Caco-2 (cell line): ENCODE results near the gene TINAGL1. TPM values are rescaled to one million over a fixed set of nuclear protein-coding genes. Genes with fewer than 3 reads are reported as not detected.

ENCODE experiments used
- BruUV-seq: library from RNA; stranded (reverse); fragments of 400-500 nt; replicated peaks from 2 replicates; lab custom pipeline; 2021; lab: Mats Ljungman, UMichigan
- CTCF ChIA-PET: fragments of 300-600 bp; sonication (Branson Sonifier 250); formaldehyde crosslinking; loops from one replicate; lab custom pipeline; 2022; ENCODE audit warnings: antibody characterized with exemption; lab: Charles Lee
- POLR2A ChIA-PET: fragments of 300-600 bp; sonication (Branson Sonifier 250); formaldehyde crosslinking; loops from one replicate; lab custom pipeline; 2022; ENCODE audit warnings: antibody characterized with exemption; lab: Charles Lee
- DNase-seq, 2 experiments: peaks; one replicate each; pipeline versions ENCODE4 v3.0.0 to v3.0.0-alpha.2; 2020 to 2022
- H3K27me3 ChIP-seq: replicated peaks from 2 replicates; pipeline ENCODE4 v1.6.0; 2011; ENCODE audit warnings: low read length; ENCODE audit not compliant: control insufficient read depth, insufficient read depth
- H3K36me3 ChIP-seq: 2 replicates; pipeline ENCODE4 v1.5.1; 2011; ENCODE audit warnings: low read length; ENCODE audit not compliant: control insufficient read depth, insufficient read depth
- H3K4me1 ChIP-seq: fragments of 250-450 bp; sonication (Bioruptor Pico); 2 replicates; pipeline ENCODE4 v1.5.1; 2020; ENCODE audit warnings: mild to moderate bottlenecking
- H3K4me3 ChIP-seq: 2 replicates; pipeline ENCODE4 v1.5.1; 2011; ENCODE audit warnings: low read depth, mild to moderate bottlenecking, control low read depth, low read length
- H3K9me3 ChIP-seq: fragments of 250-450 bp; sonication (Bioruptor Pico); 2 replicates; pipeline ENCODE4 v1.5.1; 2020; ENCODE audit warnings: mild to moderate bottlenecking, moderate library complexity
- H3K27ac Mint-ChIP-seq: one replicate; pipeline ENCODE4 v1.8.0; 2022; ENCODE audit warnings: mixed read lengths; ENCODE audit not compliant: unreplicated experiment
- H3K27me3 Mint-ChIP-seq: one replicate; pipeline ENCODE4 v1.8.0; 2022; ENCODE audit warnings: mixed read lengths; ENCODE audit not compliant: insufficient read depth, unreplicated experiment
- H3K36me3 Mint-ChIP-seq: one replicate; pipeline ENCODE4 v1.8.0; 2022; ENCODE audit warnings: mild to moderate bottlenecking, mixed read lengths; ENCODE audit not compliant: insufficient read depth, unreplicated experiment
- H3K4me1 Mint-ChIP-seq: one replicate; pipeline ENCODE4 v1.8.0; 2022; ENCODE audit warnings: low read depth, mixed read lengths; ENCODE audit not compliant: unreplicated experiment
- H3K4me3 Mint-ChIP-seq: one replicate; pipeline ENCODE4 v1.8.0; 2022; ENCODE audit warnings: mild to moderate bottlenecking, moderate library complexity, mixed read lengths; ENCODE audit not compliant: unreplicated experiment
- H3K9me3 Mint-ChIP-seq: one replicate; pipeline ENCODE4 v1.8.0; 2022; ENCODE audit warnings: mixed read lengths; ENCODE audit not compliant: unreplicated experiment
- CTCF ChIP-seq, 2 experiments: fragments of 200-600 bp in 1 of 2; IDR thresholded peaks; 1 replicate in 1 of 2; 2 replicates in 1 of 2; pipeline versions ENCODE4 v1.5.1 to v1.8.0; 2011 to 2022; ENCODE audit warnings: antibody characterized with exemption in 1 of 2, control low read depth in 1 of 2, inconsistent platforms in 1 of 2, low read depth in 1 of 2, low read length in 1 of 2, mild to moderate bottlenecking in 1 of 2, moderate library complexity in 1 of 2; ENCODE audit not compliant: insufficient read depth in 1 of 2, severe bottlenecking in 1 of 2, unreplicated experiment in 1 of 2
- intact Hi-C: fragments of 100-400 bp; cut with micrococcal nuclease; formaldehyde crosslinking; loops from one replicate; pipeline ENCODE4 v1.10.0; 2022; ENCODE audit not compliant: unreplicated experiment
- total RNA-seq: library from RNA; stranded (reverse); gene quantifications from 2 replicates; pipeline ENCODE4 v1.2.3, GENCODE V29; 2022

Gene TINAGL1
- total RNA-seq, 1 experiment from 2014 or later, result 101 TPM

GRCh38 chr1:31583082-31583994, 7.0 kb downstream of the TINAGL1 start:
- no peak for TF ChIP-seq CTCF (IDR thresholded peaks at IDR 0.05; ENCODE audit: insufficient read depth in 1 of 2, low read depth in 1 of 2, low read length in 1 of 2, severe bottlenecking in 1 of 2, unreplicated experiment in 1 of 2)
- no peaks in the 10 kb centered on the region for H3K9me3 ChIP-seq
- no TSS peak for BruUV-seq
- H3K4me1 ChIP-seq, result peaks cover 20% of the 10 kb centered on the region
- H3K4me3 Mint-ChIP-seq, result no peak overlapping the region
- no peaks in the 10 kb centered on the region for H3K27me3 ChIP-seq
- H3K36me3 Mint-ChIP-seq, result peaks cover 57% of the 10 kb centered on the region
- H3K9me3 Mint-ChIP-seq, result no peaks in the 10 kb centered on the region
- no peaks in the 10 kb centered on the region for H3K36me3 ChIP-seq
- peaks cover 27% of the 10 kb centered on the region for H3K4me1 Mint-ChIP-seq
- CTCF ChIA-PET, result no interaction called here
- no peak overlapping the region for H3K27ac Mint-ChIP-seq
- H3K4me3 ChIP-seq, result no peak overlapping the region
- no peaks in the 10 kb centered on the region for H3K27me3 Mint-ChIP-seq
- intact Hi-C loops, result no loop called here
- DNase-seq, result no peak
- POLR2A ChIA-PET, result no interaction called here

GRCh38 chr1:31583995-31584868, 7.9 kb downstream of the TINAGL1 start:
- Histone ChIP-seq H3K36me3 (no peaks in the 10 kb centered on the region), H3K4me3 (no peak overlapping the region), H3K27me3 (no peaks in the 10 kb centered on the region), H3K9me3 (no peaks in the 10 kb centered on the region), H3K4me1 (peaks cover 22% of the 10 kb centered on the region)
- intact Hi-C loops, result no loop called here
- POLR2A ChIA-PET, result no interaction called here
- CTCF ChIA-PET, result no interaction called here
- Mint-ChIP-seq H3K4me1 (peaks cover 27% of the 10 kb centered on the region), H3K36me3 (peaks cover 62% of the 10 kb centered on the region), H3K4me3 (no peak overlapping the region), H3K9me3 (no peaks in the 10 kb centered on the region), H3K27ac (no peak overlapping the region), H3K27me3 (no peaks in the 10 kb centered on the region)
- no peak for DNase-seq
- TF ChIP-seq CTCF (IDR thresholded peaks at IDR 0.05; ENCODE audit: insufficient read depth in 1 of 2, low read depth in 1 of 2, low read length in 1 of 2, severe bottlenecking in 1 of 2, unreplicated experiment in 1 of 2), result no peak
- BruUV-seq, result no TSS peak
